Thoracic aorta (tissue), 2 donors: ENCODE results near the gene MTURN. TPM values are rescaled to one million over a fixed set of nuclear protein-coding genes. Genes with fewer than 3 reads are reported as not detected.

Source experiments
- ATAC-seq: fragments of 150-250 bp; one replicate; pipeline ENCODE4 v1.8.0; 2017; ENCODE audit warnings: low read depth; ENCODE audit not compliant: insufficient number of reproducible peaks, low FRiP score
- DNase-seq: peaks from one replicate; pipeline ENCODE4 v3.0.0-alpha.2; 2020; ENCODE audit warnings: low spot score
- H3K27ac ChIP-seq, 2 donors: fragments of 200-600 bp; sonication (generic); 1 replicate in 1 of 2; 2 replicates in 1 of 2; pipeline ENCODE4 v1.5.1; 2016; ENCODE audit warnings: mild to moderate bottlenecking in 2 of 2, moderate library complexity in 2 of 2
- H3K27me3 ChIP-seq: fragments of 200-600 bp; sonication (generic); replicated peaks from 2 replicates; pipeline ENCODE4 v1.6.0; 2016; ENCODE audit warnings: mild to moderate bottlenecking; ENCODE audit not compliant: insufficient read depth
- H3K36me3 ChIP-seq: fragments of 200-600 bp; sonication (generic); one replicate; pipeline ENCODE4 v1.5.1; 2016
- H3K4me1 ChIP-seq, 2 donors: fragments of 200-600 bp; sonication (generic); 1 replicate in 1 of 2; 2 replicates in 1 of 2; pipeline versions ENCODE4 v1.5.1 to v1.6.0; 2016; ENCODE audit warnings: low read depth in 2 of 2, mild to moderate bottlenecking in 1 of 2; ENCODE audit not compliant: control insufficient read depth in 1 of 2
- H3K4me3 ChIP-seq: fragments of 200-600 bp; sonication (generic); 2 replicates; pipeline ENCODE4 v1.5.1; 2016; ENCODE audit warnings: mild to moderate bottlenecking
- H3K9me3 ChIP-seq: fragments of 200-600 bp; sonication (generic); 2 replicates; pipeline ENCODE4 v1.5.1; 2016
- total RNA-seq, 2 donors: library from RNA; depleted of rRNA; stranded (reverse); fragments of >200 nt; gene quantifications; one replicate each; pipeline versions ENCODE4 v1.1.0 to v1.2.3, GENCODE V29; 2016
- TF ChIP-seq, protein P1 (sequence below): fragments of 200-600 bp; sonication (generic); IDR thresholded peaks from one replicate; pipeline ENCODE4 v1.5.1; 2019; ENCODE audit warnings: antibody characterized with exemption

Gene MTURN
- total RNA-seq, 2 donors from 2014 or later, result 71.1 to 80.1 TPM

DNA sequence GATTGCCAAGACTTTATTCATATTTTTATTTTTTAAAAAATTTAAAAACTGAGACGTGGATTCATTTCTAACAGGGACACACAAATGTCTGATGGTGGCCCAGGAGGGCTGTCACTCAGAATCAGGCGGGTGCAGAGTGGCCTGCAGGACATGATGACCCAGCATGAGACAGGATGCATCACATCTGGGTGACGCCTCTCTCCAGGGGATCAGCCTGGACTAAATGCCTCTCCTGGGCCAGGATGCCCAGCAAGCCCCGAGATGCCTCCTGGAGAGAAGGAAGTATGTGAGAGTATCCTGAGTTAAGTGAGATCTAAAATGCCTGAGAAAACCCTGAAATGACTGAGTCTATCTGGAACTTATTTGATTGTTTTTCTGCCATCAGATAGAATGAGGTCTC lies 16.9 kb upstream of the MTURN start:
- no peaks in the 10 kb centered on the region for H3K27me3 ChIP-seq
- H3K9me3 ChIP-seq, result peaks cover 5% of the 10 kb centered on the region
- no peak overlapping the region for H3K4me3 ChIP-seq
- no peak for DNase-seq
- H3K36me3 ChIP-seq, result no peaks in the 10 kb centered on the region
- no peak overlapping the region for H3K27ac ChIP-seq
- peaks cover 4 to 13% of the 10 kb centered on the region in 2 donors for H3K4me1 ChIP-seq
- TF ChIP-seq, protein P1, sequence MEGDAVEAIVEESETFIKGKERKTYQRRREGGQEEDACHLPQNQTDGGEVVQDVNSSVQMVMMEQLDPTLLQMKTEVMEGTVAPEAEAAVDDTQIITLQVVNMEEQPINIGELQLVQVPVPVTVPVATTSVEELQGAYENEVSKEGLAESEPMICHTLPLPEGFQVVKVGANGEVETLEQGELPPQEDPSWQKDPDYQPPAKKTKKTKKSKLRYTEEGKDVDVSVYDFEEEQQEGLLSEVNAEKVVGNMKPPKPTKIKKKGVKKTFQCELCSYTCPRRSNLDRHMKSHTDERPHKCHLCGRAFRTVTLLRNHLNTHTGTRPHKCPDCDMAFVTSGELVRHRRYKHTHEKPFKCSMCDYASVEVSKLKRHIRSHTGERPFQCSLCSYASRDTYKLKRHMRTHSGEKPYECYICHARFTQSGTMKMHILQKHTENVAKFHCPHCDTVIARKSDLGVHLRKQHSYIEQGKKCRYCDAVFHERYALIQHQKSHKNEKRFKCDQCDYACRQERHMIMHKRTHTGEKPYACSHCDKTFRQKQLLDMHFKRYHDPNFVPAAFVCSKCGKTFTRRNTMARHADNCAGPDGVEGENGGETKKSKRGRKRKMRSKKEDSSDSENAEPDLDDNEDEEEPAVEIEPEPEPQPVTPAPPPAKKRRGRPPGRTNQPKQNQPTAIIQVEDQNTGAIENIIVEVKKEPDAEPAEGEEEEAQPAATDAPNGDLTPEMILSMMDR, result no peak
- ATAC-seq, result no peak

DNA sequence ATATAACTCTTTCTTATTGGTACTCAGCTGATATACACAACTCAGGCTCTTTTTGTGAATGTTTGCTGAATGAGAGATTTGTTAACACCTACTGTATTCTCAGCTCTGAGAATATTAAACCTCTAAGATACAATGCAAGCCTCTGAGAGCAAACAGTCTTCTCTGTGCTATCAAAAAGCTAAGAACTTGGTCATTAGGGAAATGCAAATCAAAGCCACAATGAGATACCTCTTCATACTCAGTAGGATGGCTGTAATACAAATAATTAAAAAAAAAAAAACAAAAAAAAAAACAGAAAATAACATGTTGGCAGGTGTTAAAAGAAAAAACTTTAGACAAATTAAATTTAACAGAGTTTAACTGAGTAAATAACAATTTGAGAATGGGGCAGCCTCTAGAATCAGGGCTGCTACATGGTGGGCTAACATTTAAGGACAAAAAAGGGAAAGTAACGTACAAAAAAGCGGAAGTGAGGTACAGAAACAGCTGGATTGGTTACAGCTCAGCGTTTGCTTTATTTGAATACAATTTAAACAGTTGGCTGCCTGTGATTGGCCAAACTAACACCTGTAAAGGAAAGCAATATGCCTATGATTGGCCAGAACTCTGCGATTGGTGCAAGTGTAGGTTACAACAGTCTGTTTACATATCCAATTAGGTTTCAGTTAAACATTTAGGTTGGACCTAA lies 14.8 kb upstream of the MTURN start:
- Histone ChIP-seq H3K4me1 (peaks cover 4 to 13% of the 10 kb centered on the region in 2 donors), H3K27ac (no peak overlapping the region)
- TF ChIP-seq, protein P1, result no peak

GRCh38 chr7:30133736-30134610 lies 813 bp upstream of the MTURN start:
- TF ChIP-seq, protein P1, result no peak
- H3K4me3 ChIP-seq, result peak overlapping the region; percentile 90
- H3K27me3 ChIP-seq, result no peaks in the 10 kb centered on the region
- no peak for ATAC-seq
- no peaks in the 10 kb centered on the region for H3K9me3 ChIP-seq
- peaks cover 14 to 31% of the 10 kb centered on the region in 2 donors for H3K4me1 ChIP-seq
- H3K36me3 ChIP-seq, result no peaks in the 10 kb centered on the region
- DNase-seq, result no peak
- peak overlapping the region; percentile 73 to 90 for H3K27ac ChIP-seq

More for the DNA sequence above, 14.8 kb upstream of the MTURN start:
- Histone ChIP-seq H3K27me3 (no peaks in the 10 kb centered on the region), H3K36me3 (no peaks in the 10 kb centered on the region), H3K4me3 (no peak overlapping the region), H3K9me3 (no peaks in the 10 kb centered on the region)
- no peak for ATAC-seq
- no peak for DNase-seq

DNA sequence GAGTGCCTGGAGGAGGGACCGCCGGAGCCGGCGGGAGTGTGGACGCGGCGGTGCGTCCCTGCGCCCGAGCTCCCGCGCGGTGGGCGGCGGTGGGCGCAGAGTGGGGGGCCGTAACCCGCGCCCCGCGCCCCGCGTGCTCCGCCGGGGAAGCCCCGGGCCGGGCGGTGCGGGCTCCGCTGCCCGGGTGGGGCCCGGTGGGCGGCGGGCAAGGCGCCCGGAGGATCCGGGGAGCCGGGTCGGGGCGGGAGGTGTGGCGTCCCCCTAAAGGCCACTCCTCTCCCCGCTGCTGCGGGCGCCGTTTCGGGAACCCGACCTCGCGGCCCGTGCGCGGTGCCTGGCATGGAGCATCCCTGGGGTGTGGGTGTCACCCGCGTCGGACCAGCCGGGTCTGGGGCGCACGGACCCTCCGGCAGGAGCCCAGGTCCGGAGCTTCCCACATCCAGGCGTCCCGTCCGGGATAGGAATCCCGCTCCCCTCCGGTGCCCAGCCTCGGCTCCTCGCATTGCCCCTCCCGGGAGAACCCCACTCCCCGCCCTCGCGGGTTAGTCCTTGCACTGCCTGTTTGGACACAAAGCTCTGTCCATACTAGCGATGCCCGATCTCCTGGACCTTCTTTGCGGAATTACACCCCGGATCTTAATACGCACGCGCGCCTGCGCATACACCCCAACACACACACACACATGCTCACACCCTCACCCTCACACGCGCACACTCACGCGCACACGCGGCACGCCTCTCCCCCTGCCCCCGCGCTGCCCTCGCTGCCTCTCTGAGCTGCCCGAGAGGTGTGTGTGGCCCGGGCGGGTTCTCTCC lies 723 bp downstream of the MTURN start:
- H3K9me3 ChIP-seq, result no peaks in the 10 kb centered on the region
- DNase-seq (peak; percentile 37), ATAC-seq (peak; percentile 10)
- peak overlapping the region; percentile 90 for H3K4me3 ChIP-seq
- no peaks in the 10 kb centered on the region for H3K36me3 ChIP-seq
- peaks cover 14 to 43% of the 10 kb centered on the region in 2 donors for H3K4me1 ChIP-seq
- H3K27me3 ChIP-seq, result no peaks in the 10 kb centered on the region
- peak overlapping the region; percentile 89 to 90 for H3K27ac ChIP-seq
- TF ChIP-seq, protein P1, result no peak
